Neural crest cell (in vitro differentiated cells): ENCODE results near the gene HLA-A. TPM values are rescaled to one million over a fixed set of nuclear protein-coding genes. Genes with fewer than 3 reads are reported as not detected.
"Not testable (repeated sequence)": the region's sequence is repeated elsewhere in the genome, so short reads cannot be mapped to it uniquely, and the experiment has no call there.

Experiments used
- DNase-seq: peaks from one replicate; pipeline ENCODE4 v3.0.0; 2021; ENCODE audit warnings: low read depth, mixed read lengths, low spot score
- H3K27ac Mint-ChIP-seq: one replicate; pipeline ENCODE4 v1.8.0; 2021; ENCODE audit warnings: mild to moderate bottlenecking, mixed read lengths; ENCODE audit not compliant: unreplicated experiment
- H3K27me3 Mint-ChIP-seq: 2 replicates; pipeline ENCODE4 v1.8.0; 2021; ENCODE audit warnings: low read depth, mild to moderate bottlenecking, mixed read lengths
- H3K36me3 Mint-ChIP-seq: 2 replicates; pipeline ENCODE4 v1.8.0; 2021; ENCODE audit warnings: low read depth, mild to moderate bottlenecking, mixed read lengths
- H3K4me1 Mint-ChIP-seq: 2 replicates; pipeline ENCODE4 v1.8.0; 2021; ENCODE audit warnings: mixed read lengths
- H3K4me3 Mint-ChIP-seq: one replicate; pipeline ENCODE4 v1.8.0; 2021; ENCODE audit warnings: mild to moderate bottlenecking, mixed read lengths
- H3K9me3 Mint-ChIP-seq: 2 replicates; pipeline ENCODE4 v1.8.0; 2021; ENCODE audit warnings: mixed read lengths
- total RNA-seq: library from RNA; stranded (reverse); gene quantifications from 2 replicates; pipeline ENCODE4 v1.2.1, GENCODE V29; 2021
- TF ChIP-seq, protein P1 (sequence below): fragments of 200-600 bp; sonication (generic); conservative IDR thresholded peaks from 2 replicates; pipeline ENCODE4 v1.5.0; 2021; ENCODE audit warnings: antibody characterized with exemption, mild to moderate bottlenecking

Gene HLA-A
- total RNA-seq, 1 donor from 2014 or later: 131 TPM

DNA sequence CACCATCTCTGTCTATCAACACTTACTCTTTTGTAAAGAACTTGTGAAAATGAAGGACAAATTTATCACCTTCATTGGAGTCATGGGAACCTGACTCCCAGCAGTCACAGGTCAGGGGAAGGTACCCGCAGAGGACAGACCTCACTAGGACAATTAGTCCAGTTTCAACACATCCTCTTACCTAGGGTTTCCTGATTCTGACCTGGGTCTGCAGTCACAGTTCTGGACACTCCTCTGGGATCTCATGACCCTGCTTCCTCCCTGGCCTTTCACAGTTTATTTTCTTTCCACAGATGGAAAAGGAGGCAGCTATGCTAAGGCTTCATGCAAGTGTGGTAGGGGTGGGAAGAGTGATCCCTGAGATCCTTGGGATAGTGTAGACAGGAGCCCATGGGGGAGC is 15.7 kb downstream of the HLA-A start:
- TF ChIP-seq, protein P1, sequence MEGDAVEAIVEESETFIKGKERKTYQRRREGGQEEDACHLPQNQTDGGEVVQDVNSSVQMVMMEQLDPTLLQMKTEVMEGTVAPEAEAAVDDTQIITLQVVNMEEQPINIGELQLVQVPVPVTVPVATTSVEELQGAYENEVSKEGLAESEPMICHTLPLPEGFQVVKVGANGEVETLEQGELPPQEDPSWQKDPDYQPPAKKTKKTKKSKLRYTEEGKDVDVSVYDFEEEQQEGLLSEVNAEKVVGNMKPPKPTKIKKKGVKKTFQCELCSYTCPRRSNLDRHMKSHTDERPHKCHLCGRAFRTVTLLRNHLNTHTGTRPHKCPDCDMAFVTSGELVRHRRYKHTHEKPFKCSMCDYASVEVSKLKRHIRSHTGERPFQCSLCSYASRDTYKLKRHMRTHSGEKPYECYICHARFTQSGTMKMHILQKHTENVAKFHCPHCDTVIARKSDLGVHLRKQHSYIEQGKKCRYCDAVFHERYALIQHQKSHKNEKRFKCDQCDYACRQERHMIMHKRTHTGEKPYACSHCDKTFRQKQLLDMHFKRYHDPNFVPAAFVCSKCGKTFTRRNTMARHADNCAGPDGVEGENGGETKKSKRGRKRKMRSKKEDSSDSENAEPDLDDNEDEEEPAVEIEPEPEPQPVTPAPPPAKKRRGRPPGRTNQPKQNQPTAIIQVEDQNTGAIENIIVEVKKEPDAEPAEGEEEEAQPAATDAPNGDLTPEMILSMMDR: no peak
- no peak overlapping the region for H3K27ac Mint-ChIP-seq
- no peak overlapping the region for H3K4me3 Mint-ChIP-seq
- H3K36me3 Mint-ChIP-seq: no peaks in the 10 kb centered on the region
- H3K9me3 Mint-ChIP-seq: no peaks in the 10 kb centered on the region
- DNase-seq: no peak
- H3K4me1 Mint-ChIP-seq: no peaks in the 10 kb centered on the region
- no peaks in the 10 kb centered on the region for H3K27me3 Mint-ChIP-seq

GRCh38 chr6:29958921-29959320 is 16.6 kb downstream of the HLA-A start:
- TF ChIP-seq, protein P1: no peak
- no peak for DNase-seq
- Mint-ChIP-seq H3K4me3 (no peak overlapping the region), H3K27me3 (no peaks in the 10 kb centered on the region), H3K36me3 (no peaks in the 10 kb centered on the region), H3K9me3 (no peaks in the 10 kb centered on the region), H3K27ac (no peak overlapping the region), H3K4me1 (no peaks in the 10 kb centered on the region)

- H3K27me3 Mint-ChIP-seq: no peaks in the 10 kb centered on the region
- TF ChIP-seq, protein P1: no peak
- peaks cover 4% of the 10 kb centered on the region for H3K4me1 Mint-ChIP-seq
- no peaks in the 10 kb centered on the region for H3K36me3 Mint-ChIP-seq
- no peaks in the 10 kb centered on the region for H3K9me3 Mint-ChIP-seq
- H3K27ac Mint-ChIP-seq: peak overlapping the region; percentile 91
- DNase-seq: no peak
- no peak overlapping the region for H3K4me3 Mint-ChIP-seq
Observed at GRCh38 chr6:29959467-29959866, 17.1 kb downstream of the HLA-A start.

GRCh38 chr6:29961966-29962365 is 19.6 kb downstream of the HLA-A start:
- DNase-seq: no peak
- no peak overlapping the region for H3K4me3 Mint-ChIP-seq
- H3K9me3 Mint-ChIP-seq: no peaks in the 10 kb centered on the region
- peaks cover 29% of the 10 kb centered on the region for H3K4me1 Mint-ChIP-seq
- H3K27ac Mint-ChIP-seq: no peak overlapping the region
- no peaks in the 10 kb centered on the region for H3K36me3 Mint-ChIP-seq
- H3K27me3 Mint-ChIP-seq: no peaks in the 10 kb centered on the region
- TF ChIP-seq, protein P1: no peak

DNA sequence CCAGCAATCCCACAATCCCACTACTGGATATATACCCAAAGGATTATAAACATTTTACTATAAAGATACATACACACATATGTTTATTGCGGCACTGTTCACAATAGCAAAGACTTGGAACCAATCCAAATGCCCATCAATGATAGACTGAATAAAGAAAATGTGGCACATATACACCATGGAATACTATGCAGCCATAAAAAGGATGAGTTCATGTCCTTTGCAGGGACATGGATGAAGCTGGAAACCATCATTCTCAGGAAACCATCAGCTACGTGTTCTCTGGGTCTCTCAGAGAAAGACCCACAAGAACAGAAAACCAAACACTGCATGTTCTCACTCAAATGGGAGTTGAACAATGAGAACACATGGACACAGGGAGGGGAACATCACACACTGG is 21.4 kb downstream of the HLA-A start:
- not testable (repeated sequence) for H3K4me3 Mint-ChIP-seq, H3K27me3 Mint-ChIP-seq, H3K9me3 Mint-ChIP-seq, DNase-seq, H3K36me3 Mint-ChIP-seq, H3K27ac Mint-ChIP-seq
- peaks cover 36% of the 10 kb centered on the region for H3K4me1 Mint-ChIP-seq

DNA sequence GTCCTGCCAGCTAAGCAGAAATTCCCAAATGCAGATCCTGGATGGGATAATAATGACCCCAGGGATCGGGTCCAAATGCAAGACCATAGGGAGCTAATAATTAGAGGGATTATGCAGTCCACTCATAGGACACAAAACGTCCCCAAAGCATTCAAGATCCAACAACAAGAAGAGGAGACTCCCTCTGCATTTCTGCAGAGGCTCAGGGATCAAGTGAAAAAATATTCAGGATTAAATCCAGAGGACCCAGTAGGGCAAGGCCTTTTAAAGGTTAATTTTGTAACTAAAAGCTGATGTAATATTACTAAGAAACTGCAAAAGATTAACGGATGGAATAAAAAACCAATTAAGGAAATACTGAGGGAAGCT is 22.2 kb downstream of the HLA-A start:
- no peaks in the 10 kb centered on the region for H3K36me3 Mint-ChIP-seq
- no peak for DNase-seq
- H3K9me3 Mint-ChIP-seq: no peaks in the 10 kb centered on the region
- H3K27me3 Mint-ChIP-seq: no peaks in the 10 kb centered on the region
- H3K4me3 Mint-ChIP-seq: peak overlapping the region; percentile 75
- peaks cover 36% of the 10 kb centered on the region for H3K4me1 Mint-ChIP-seq
- peak overlapping the region; percentile 98 for H3K27ac Mint-ChIP-seq
- TF ChIP-seq, protein P1: no peak
